NCI-H524 (cell line): Measurements from ENCODE around the gene ARHGEF17.
"Not testable (repeated sequence)": the region's sequence is repeated elsewhere in the genome, so short reads cannot be mapped to it uniquely, and the experiment has no call there.

Experiments used
- DNase-seq, 2 experiments: peaks; one replicate each; lab custom pipeline; 2025; lab: John Stamatoyannopoulos, UW

The ARHGEF17 gene

GRCh38 chr11:73308003-73308960 lies at the start of gene ARHGEF17:
Gene ARHGEF17 (plus strand): TSS chr11:73308276. CDS start chr11:73308639, 363 bp downstream.
- DNase-seq: peak; percentile 85 to 87

- DNase-seq: no peak
Measured at GRCh38 chr11:73259406-73260126, 48.5 kb upstream of the ARHGEF17 start.

- DNase-seq: no peak
Measured at GRCh38 chr11:73260127-73260457, 48.0 kb upstream of the ARHGEF17 start.

GRCh38 chr11:73262851-73263495 lies 45.1 kb upstream of the ARHGEF17 start:
- no peak for DNase-seq

GRCh38 chr11:73263640-73264039 lies 44.4 kb upstream of the ARHGEF17 start:
- DNase-seq: no peak

- no peak for DNase-seq
Measured at GRCh38 chr11:73265278-73265810, 42.7 kb upstream of the ARHGEF17 start.

GRCh38 chr11:73265853-73266645 lies 42.0 kb upstream of the ARHGEF17 start:
- DNase-seq: no peak

GRCh38 chr11:73266646-73267020 lies 41.4 kb upstream of the ARHGEF17 start:
- peak in 1 of 2 experiments; percentile 42 for DNase-seq

GRCh38 chr11:73267122-73267846 lies 40.8 kb upstream of the ARHGEF17 start:
- DNase-seq: peak; percentile 9 to 51

- DNase-seq: no peak
Measured at GRCh38 chr11:73267906-73268540, 40.1 kb upstream of the ARHGEF17 start.

- DNase-seq: no peak
Measured at GRCh38 chr11:73268671-73269271, 39.3 kb upstream of the ARHGEF17 start.

GRCh38 chr11:73269459-73270015 lies 38.5 kb upstream of the ARHGEF17 start:
- DNase-seq: no peak

- no peak for DNase-seq
Measured at GRCh38 chr11:73270016-73270854, 37.8 kb upstream of the ARHGEF17 start.

- DNase-seq: no peak
Measured at GRCh38 chr11:73270855-73271477, 37.1 kb upstream of the ARHGEF17 start.

- not testable (repeated sequence) for DNase-seq
Measured at GRCh38 chr11:73271478-73271865, 36.6 kb upstream of the ARHGEF17 start.

GRCh38 chr11:73271936-73272679 lies 36.0 kb upstream of the ARHGEF17 start, which contains the start of gene P2RY6:
Gene P2RY6 (plus strand): TSS chr11:73272338. CDS start chr11:73296519, 24,181 bp downstream.
- no peak for DNase-seq

- DNase-seq: no peak
Measured at GRCh38 chr11:73272680-73273038, 35.4 kb upstream of the ARHGEF17 start.
